HepG2 (cell line): Measurements from ENCODE around the gene TMEM222. TPM values are rescaled to one million over a fixed set of nuclear protein-coding genes. Genes with fewer than 3 reads are reported as not detected.
A peak's percentile ranks its signal among the peaks of the same experiment; 100 is the strongest.

Experiments
- CEBPB ChIP-seq: IDR thresholded peaks from 2 replicates; pipeline ENCODE4 v1.6.1; 2011; ENCODE audit warnings: low read depth, low read length, improper control_type of control experiment, borderline replicate concordance
- FOSL1 ChIP-seq: sonication (generic); formaldehyde crosslinking; IDR thresholded peaks from 2 replicates; pipeline ENCODE4 v1.9.0; 2021; ENCODE audit warnings: missing genetic modification reagents, borderline replicate concordance
- KLF9 ChIP-seq: IDR thresholded peaks from 2 replicates; pipeline ENCODE4 v1.6.1; 2016; ENCODE audit warnings: low read depth
- NAIF1 ChIP-seq: sonication (generic); formaldehyde crosslinking; IDR thresholded peaks from 2 replicates; pipeline ENCODE4 v1.5.0; 2020; ENCODE audit warnings: mild to moderate bottlenecking, missing genetic modification reagents, borderline replicate concordance
- NCOA1 ChIP-seq: sonication (generic); formaldehyde crosslinking; IDR thresholded peaks from 2 replicates; pipeline ENCODE4 v1.9.0; 2021; ENCODE audit warnings: missing genetic modification reagents
- NKX3-1 ChIP-seq: sonication (generic); formaldehyde crosslinking; IDR thresholded peaks from 2 replicates; pipeline ENCODE4 v1.5.0; 2020; ENCODE audit warnings: missing genetic modification reagents
- PCBP2 ChIP-seq: fragments of 200-400 bp; formaldehyde crosslinking; optimal IDR thresholded peaks from 2 replicates; pipeline ENCODE3; 2018; ENCODE audit warnings: low read length, low read depth; ENCODE audit not compliant: poor library complexity, severe bottlenecking
- SSRP1 ChIP-seq: IDR thresholded peaks from 2 replicates; pipeline ENCODE4 v1.6.1; 2016; ENCODE audit warnings: control low read depth
- ZNF12 ChIP-seq: sonication (generic); formaldehyde crosslinking; IDR thresholded peaks from 2 replicates; pipeline ENCODE4 v1.5.0; 2020; ENCODE audit warnings: missing genetic modification reagents
- ZNF143 ChIP-seq: sonication (generic); formaldehyde crosslinking; IDR thresholded peaks from 2 replicates; pipeline ENCODE4 v1.4.0; 2020; ENCODE audit warnings: missing genetic modification reagents
- ZNF282 ChIP-seq: fragments of 450-650 bp; IDR thresholded peaks from 2 replicates; pipeline ENCODE4 v1.6.1; 2018; ENCODE audit not compliant: partially characterized antibody
- polyA plus RNA-seq, 8 experiments: library from polyadenylated mRNA; depleted of rRNA in 3 of 8; stranded (reverse) in 7 of 8; unstranded in 1 of 8; fragments of >200 nt; fragmentation: Illumina TruSeq in 4 of 8; extraction: Trizol in 4 of 8; gene quantifications; 2 replicates each; pipeline versions ENCODE4 v1.2.1 to v1.2.3, GENCODE V29; 2011 to 2016; ENCODE audit warnings: low read depth in 4 of 8, missing spikeins in 1 of 8, mixed read lengths in 1 of 8; ENCODE audit not compliant: insufficient read depth in 1 of 8
- total RNA-seq, 5 experiments: library from RNA; depleted of rRNA; stranded (reverse); fragments of >200 nt; fragmentation: Illumina TruSeq; extraction: Trizol; gene quantifications; 2 replicates each; pipeline ENCODE4 v1.2.3, GENCODE V29; 2016; ENCODE audit warnings: low read depth in 1 of 5
- TF ChIP-seq, protein P1 (sequence below): IDR thresholded peaks from 2 replicates; pipeline ENCODE4 v1.6.1; 2016; ENCODE audit warnings: control low read depth
- TF ChIP-seq, protein P2 (sequence below): sonication (generic); formaldehyde crosslinking; IDR thresholded peaks from 2 replicates; pipeline ENCODE4 v1.4.0; 2020; ENCODE audit warnings: mild to moderate bottlenecking, missing genetic modification reagents
- TF ChIP-seq, protein P3 (sequence below): sonication (generic); formaldehyde crosslinking; IDR thresholded peaks from 2 replicates; pipeline ENCODE4 v1.5.1; 2020; ENCODE audit warnings: missing genetic modification reagents, mild to moderate bottlenecking, borderline replicate concordance
- TF ChIP-seq, protein P4 (sequence below): sonication (generic); formaldehyde crosslinking; IDR thresholded peaks from 2 replicates; pipeline ENCODE4 v1.4.0; 2020; ENCODE audit warnings: mild to moderate bottlenecking, missing genetic modification reagents

The TMEM222 gene
- total and polyA plus RNA-seq, 2 of the 13 experiments (the other 11 are each of a cell fraction or from before 2014, with no cell fraction given), result 22.7 to 29.6 TPM

DNA sequence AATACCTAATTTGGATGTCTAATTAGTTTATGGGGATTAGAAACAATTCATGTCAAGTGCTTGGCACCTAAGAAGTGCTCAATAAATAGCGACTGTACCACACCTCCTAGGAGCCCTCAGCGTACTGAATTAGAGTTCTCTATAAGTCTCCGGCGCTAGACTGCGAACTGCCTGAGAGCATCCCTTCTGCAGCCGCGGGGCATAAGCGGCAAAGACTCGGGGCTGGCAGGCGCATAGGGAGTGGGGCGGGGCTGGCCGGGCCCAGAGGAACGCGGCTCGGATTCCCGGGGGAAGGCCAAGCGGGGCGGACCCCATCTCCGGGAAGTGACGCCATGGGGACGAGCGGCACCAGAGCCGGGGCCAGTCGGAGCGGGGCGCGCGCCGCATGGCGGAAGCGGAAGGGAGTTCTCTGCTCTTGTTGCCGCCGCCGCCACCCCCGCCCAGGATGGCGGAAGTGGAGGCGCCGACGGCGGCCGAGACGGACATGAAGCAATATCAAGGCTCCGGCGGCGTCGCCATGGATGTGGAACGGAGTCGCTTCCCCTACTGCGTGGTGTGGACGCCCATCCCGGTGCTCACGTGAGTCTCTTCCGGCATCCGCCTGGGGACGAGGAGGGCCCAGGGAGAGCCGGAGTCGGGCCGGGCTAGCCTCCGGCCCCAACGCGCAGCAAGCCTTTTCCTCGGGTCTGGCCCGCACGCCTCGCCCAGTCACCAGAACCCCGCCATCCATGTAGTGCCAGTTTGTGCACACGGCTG, at the start of gene TMEM222 (continued):
- TF ChIP-seq, protein P1, sequence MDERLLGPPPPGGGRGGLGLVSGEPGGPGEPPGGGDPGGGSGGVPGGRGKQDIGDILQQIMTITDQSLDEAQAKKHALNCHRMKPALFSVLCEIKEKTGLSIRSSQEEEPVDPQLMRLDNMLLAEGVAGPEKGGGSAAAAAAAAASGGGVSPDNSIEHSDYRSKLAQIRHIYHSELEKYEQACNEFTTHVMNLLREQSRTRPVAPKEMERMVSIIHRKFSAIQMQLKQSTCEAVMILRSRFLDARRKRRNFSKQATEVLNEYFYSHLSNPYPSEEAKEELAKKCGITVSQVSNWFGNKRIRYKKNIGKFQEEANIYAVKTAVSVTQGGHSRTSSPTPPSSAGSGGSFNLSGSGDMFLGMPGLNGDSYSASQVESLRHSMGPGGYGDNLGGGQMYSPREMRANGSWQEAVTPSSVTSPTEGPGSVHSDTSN (CRISPR knock-in tag), result no peak
- TF ChIP-seq PCBP2 (no peak), FOSL1 (no peak), SSRP1 (CRISPR knock-in tag) (no peak), CEBPB (peak; percentile 96), ZNF12 (no peak), ZNF143 (CRISPR knock-in tag) (peak; percentile 58; the same call in 1 of the 2 replicates), KLF9 (CRISPR knock-in tag) (0 out of 2 replicates have a peak, but pooled peaks have one; percentile 76), NAIF1 (CRISPR knock-in tag) (peak; percentile 96), ZNF282 (no peak), NCOA1 (0 out of 2 replicates have a peak, but pooled peaks have one; percentile 51), NKX3-1 (peak; percentile 69; the same call in 1 of the 2 replicates)
- TF ChIP-seq, protein P2, sequence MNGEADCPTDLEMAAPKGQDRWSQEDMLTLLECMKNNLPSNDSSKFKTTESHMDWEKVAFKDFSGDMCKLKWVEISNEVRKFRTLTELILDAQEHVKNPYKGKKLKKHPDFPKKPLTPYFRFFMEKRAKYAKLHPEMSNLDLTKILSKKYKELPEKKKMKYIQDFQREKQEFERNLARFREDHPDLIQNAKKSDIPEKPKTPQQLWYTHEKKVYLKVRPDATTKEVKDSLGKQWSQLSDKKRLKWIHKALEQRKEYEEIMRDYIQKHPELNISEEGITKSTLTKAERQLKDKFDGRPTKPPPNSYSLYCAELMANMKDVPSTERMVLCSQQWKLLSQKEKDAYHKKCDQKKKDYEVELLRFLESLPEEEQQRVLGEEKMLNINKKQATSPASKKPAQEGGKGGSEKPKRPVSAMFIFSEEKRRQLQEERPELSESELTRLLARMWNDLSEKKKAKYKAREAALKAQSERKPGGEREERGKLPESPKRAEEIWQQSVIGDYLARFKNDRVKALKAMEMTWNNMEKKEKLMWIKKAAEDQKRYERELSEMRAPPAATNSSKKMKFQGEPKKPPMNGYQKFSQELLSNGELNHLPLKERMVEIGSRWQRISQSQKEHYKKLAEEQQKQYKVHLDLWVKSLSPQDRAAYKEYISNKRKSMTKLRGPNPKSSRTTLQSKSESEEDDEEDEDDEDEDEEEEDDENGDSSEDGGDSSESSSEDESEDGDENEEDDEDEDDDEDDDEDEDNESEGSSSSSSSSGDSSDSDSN, result peak; percentile 92
- TF ChIP-seq, protein P3, sequence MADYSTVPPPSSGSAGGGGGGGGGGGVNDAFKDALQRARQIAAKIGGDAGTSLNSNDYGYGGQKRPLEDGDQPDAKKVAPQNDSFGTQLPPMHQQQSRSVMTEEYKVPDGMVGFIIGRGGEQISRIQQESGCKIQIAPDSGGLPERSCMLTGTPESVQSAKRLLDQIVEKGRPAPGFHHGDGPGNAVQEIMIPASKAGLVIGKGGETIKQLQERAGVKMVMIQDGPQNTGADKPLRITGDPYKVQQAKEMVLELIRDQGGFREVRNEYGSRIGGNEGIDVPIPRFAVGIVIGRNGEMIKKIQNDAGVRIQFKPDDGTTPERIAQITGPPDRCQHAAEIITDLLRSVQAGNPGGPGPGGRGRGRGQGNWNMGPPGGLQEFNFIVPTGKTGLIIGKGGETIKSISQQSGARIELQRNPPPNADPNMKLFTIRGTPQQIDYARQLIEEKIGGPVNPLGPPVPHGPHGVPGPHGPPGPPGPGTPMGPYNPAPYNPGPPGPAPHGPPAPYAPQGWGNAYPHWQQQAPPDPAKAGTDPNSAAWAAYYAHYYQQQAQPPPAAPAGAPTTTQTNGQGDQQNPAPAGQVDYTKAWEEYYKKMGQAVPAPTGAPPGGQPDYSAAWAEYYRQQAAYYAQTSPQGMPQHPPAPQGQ, result no peak
- TF ChIP-seq, protein P4, sequence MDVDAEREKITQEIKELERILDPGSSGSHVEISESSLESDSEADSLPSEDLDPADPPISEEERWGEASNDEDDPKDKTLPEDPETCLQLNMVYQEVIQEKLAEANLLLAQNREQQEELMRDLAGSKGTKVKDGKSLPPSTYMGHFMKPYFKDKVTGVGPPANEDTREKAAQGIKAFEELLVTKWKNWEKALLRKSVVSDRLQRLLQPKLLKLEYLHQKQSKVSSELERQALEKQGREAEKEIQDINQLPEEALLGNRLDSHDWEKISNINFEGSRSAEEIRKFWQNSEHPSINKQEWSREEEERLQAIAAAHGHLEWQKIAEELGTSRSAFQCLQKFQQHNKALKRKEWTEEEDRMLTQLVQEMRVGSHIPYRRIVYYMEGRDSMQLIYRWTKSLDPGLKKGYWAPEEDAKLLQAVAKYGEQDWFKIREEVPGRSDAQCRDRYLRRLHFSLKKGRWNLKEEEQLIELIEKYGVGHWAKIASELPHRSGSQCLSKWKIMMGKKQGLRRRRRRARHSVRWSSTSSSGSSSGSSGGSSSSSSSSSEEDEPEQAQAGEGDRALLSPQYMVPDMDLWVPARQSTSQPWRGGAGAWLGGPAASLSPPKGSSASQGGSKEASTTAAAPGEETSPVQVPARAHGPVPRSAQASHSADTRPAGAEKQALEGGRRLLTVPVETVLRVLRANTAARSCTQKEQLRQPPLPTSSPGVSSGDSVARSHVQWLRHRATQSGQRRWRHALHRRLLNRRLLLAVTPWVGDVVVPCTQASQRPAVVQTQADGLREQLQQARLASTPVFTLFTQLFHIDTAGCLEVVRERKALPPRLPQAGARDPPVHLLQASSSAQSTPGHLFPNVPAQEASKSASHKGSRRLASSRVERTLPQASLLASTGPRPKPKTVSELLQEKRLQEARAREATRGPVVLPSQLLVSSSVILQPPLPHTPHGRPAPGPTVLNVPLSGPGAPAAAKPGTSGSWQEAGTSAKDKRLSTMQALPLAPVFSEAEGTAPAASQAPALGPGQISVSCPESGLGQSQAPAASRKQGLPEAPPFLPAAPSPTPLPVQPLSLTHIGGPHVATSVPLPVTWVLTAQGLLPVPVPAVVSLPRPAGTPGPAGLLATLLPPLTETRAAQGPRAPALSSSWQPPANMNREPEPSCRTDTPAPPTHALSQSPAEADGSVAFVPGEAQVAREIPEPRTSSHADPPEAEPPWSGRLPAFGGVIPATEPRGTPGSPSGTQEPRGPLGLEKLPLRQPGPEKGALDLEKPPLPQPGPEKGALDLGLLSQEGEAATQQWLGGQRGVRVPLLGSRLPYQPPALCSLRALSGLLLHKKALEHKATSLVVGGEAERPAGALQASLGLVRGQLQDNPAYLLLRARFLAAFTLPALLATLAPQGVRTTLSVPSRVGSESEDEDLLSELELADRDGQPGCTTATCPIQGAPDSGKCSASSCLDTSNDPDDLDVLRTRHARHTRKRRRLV (CRISPR knock-in tag), result peak; percentile 70; the same call in 1 of the 2 replicates
